ENCODE data around the gene IQSEC1. TPM values are rescaled to one million over a fixed set of nuclear protein-coding genes. Genes with fewer than 3 reads are reported as not detected.

IQSEC1 gene
- total RNA-seq, 1 donor from 2014 or later: 82.3 TPM

DNA sequence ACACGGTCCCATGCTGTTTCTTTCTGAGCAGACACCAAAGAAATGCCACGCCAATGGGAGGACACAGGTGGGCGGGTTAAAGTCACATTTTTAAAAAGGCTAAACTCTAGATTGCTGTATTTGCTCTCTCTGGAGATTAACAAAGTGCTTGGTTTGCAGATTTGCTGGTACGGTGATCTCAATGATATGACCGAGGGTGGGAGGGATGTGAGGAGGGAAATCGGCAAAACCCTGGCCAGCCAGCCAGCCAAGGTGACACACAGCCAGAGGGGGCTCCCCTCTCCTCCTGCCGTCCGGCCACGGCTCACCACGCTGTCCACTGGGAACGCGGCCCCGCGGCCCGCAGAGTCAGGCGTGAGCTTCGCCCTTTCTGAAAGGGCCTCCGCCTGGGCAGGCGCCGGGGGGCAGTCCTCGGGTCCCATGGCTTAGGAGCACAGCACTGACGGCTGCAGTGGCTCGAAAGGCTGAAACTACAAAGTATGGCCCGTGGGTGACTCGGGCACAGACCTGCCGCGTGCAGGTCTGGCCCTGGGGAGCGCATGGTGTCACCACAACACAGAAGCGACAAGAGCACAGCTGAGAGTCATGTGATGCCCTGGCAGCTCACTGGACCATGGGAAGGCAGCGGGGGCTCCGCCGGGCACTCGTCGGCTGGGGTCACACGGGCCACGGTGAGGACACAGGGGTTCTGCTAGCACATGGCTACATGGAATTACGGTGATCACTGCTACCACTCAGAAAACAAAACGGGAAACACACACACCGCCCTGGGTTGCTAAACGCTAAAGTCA is 174.1 kb downstream of the IQSEC1 start:
- Histone ChIP-seq H3K9me3 (no peaks in the 10 kb centered on the region), H3K4me1 (peaks cover 17% of the 10 kb centered on the region), H3K27me3 (ENCODE audit: low read depth) (no peaks in the 10 kb centered on the region), H3K36me3 (peaks cover 61% of the 10 kb centered on the region), H3K4me3 (no peak overlapping the region), H3K27ac (no peak overlapping the region)
- no peak for ATAC-seq
- intact Hi-C loops (cut with DNase I): no loop called here
- TF ChIP-seq, protein P1, sequence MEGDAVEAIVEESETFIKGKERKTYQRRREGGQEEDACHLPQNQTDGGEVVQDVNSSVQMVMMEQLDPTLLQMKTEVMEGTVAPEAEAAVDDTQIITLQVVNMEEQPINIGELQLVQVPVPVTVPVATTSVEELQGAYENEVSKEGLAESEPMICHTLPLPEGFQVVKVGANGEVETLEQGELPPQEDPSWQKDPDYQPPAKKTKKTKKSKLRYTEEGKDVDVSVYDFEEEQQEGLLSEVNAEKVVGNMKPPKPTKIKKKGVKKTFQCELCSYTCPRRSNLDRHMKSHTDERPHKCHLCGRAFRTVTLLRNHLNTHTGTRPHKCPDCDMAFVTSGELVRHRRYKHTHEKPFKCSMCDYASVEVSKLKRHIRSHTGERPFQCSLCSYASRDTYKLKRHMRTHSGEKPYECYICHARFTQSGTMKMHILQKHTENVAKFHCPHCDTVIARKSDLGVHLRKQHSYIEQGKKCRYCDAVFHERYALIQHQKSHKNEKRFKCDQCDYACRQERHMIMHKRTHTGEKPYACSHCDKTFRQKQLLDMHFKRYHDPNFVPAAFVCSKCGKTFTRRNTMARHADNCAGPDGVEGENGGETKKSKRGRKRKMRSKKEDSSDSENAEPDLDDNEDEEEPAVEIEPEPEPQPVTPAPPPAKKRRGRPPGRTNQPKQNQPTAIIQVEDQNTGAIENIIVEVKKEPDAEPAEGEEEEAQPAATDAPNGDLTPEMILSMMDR (IDR thresholded peaks at IDR 0.05): no peak
- DNase-seq: peak; percentile 38

DNA sequence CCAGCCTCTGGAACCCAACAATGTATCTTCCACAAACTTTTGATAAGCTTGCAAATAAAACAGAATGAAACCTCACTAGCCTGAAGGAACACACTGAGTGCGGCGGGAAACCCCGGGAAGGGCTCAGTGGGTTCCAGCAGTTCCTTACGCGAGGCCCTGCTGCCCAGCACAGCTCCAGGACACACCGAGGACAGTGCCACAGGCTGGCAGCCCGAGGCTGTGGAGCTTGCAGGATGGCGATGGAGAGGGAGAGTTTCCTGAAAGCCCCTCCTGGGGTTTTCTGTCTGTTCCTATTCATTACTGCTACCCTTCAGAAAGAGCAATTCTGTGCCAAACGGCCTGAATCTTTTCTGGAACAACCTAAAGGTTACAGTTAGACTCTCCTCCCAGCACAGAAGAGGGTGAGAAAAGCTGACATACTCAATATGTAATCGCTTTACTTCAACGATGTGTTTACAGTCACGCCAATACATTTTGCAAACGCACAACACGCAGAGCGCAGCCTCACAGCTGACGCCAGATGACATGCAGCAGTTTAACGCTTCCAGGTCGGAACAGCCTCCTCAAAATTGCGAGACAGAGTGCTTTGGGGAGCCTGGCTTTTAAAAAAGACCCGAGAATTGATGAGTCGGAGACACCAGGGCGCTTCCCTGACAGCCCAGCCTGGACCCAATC is 174.8 kb downstream of the IQSEC1 start:
- H3K27ac ChIP-seq: no peak overlapping the region
- H3K27me3 ChIP-seq (ENCODE audit: low read depth): no peaks in the 10 kb centered on the region
- H3K36me3 ChIP-seq: peaks cover 54% of the 10 kb centered on the region
- H3K4me1 ChIP-seq: peaks cover 17% of the 10 kb centered on the region
- H3K4me3 ChIP-seq: no peak overlapping the region
- peak; percentile 14 for DNase-seq
- TF ChIP-seq, protein P1 (IDR thresholded peaks at IDR 0.05): no peak
- intact Hi-C loops (cut with DNase I): no loop called here
- no peak for ATAC-seq
- H3K9me3 ChIP-seq: no peaks in the 10 kb centered on the region

DNA sequence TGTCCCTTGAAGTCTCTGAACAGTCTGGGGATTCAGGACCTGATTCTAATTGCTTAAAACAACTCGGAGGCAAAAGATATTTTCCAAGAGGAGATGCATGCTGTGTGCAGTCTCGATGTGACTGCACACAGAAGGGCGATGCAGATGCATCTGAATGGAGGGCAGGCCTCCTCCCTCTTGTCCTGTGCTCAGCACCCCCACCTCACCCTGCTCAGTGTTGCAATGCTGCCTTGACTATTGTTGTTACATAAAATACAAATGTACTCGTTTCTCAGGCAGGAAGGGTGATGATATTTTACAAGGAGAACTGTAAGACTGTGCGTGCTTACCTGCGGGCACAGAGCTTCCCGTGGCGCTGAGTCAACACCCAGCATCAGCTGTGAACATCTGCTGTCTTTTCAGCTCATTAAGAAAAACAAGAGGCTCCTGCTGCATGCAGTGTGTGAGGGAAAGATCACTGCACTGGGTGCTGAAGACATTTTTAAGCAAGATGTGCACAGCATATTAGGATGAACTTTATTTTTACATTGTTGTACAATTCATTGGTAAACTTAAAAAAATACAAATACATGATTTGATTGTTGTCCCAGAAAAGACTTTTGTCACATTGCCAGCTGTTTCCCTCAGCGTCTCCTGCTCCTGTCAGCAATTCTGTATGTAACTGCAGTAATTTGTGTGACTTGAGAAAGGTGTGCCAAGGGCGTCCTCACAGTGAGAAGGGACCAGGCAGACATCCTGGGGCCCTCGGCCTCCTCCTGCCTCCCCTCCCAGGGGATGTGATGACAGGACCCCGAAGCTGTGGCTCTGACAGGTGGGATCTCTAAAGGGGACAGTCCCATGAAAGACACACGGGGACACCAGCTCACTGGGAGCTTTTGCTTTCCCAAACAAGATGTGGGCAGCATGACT is 175.6 kb downstream of the IQSEC1 start:
- TF ChIP-seq, protein P1 (IDR thresholded peaks at IDR 0.05): no peak
- ATAC-seq (no peak), DNase-seq (peak; percentile 13)
- Histone ChIP-seq H3K27ac (no peak overlapping the region), H3K4me1 (peaks cover 10% of the 10 kb centered on the region), H3K36me3 (peaks cover 47% of the 10 kb centered on the region), H3K4me3 (no peak overlapping the region), H3K27me3 (ENCODE audit: low read depth) (no peaks in the 10 kb centered on the region), H3K9me3 (no peaks in the 10 kb centered on the region)
- intact Hi-C loops (cut with DNase I): no loop called here

- H3K4me3 ChIP-seq: no peak overlapping the region
- no peaks in the 10 kb centered on the region for H3K9me3 ChIP-seq
- DNase-seq: peak; percentile 20
- intact Hi-C loops (cut with DNase I): no loop called here
- peaks cover 38% of the 10 kb centered on the region for H3K36me3 ChIP-seq
- TF ChIP-seq, protein P1 (IDR thresholded peaks at IDR 0.05): no peak
- H3K27ac ChIP-seq: no peak overlapping the region
- no peaks in the 10 kb centered on the region for H3K27me3 ChIP-seq (ENCODE audit: low read depth)
- ATAC-seq: peak; percentile 4 to 9
- peaks cover 18% of the 10 kb centered on the region for H3K4me1 ChIP-seq
Observed at GRCh38 chr3:12896063-12896985, 176.9 kb downstream of the IQSEC1 start.

All from lower lobe of right lung (tissue), 2 donors.